IMR-90 (cell line): ENCODE measurements around the gene METTL27. TPM values are rescaled to one million over a fixed set of nuclear protein-coding genes. Genes with fewer than 3 reads are reported as not detected.
A peak's percentile ranks its signal among the peaks of the same experiment; 100 is the strongest.

Source experiments
- ATAC-seq: fragments of 200-7000 bp; cut with Tn5 transposase; 2 replicates; pipeline ENCODE4 v1.9.1; 2020; ENCODE audit warnings: low read depth, mild to moderate bottlenecking, moderate library complexity
- BruUV-seq: library from RNA; stranded (reverse); fragments of 400-500 nt; replicated peaks from 2 replicates; lab custom pipeline; 2021; lab: Mats Ljungman, UMichigan
- CTCF ChIA-PET: fragments of 300-600 bp; formaldehyde crosslinking; extraction: SDS; loops from one replicate; lab custom pipeline; 2021; ENCODE audit warnings: antibody characterized with exemption; lab: Yijun Ruan, JAX
- POLR2A ChIA-PET: fragments of 300-600 bp; sonication (Branson Sonifier 250); formaldehyde crosslinking; loops from one replicate; lab custom pipeline; 2022; ENCODE audit warnings: antibody characterized with exemption; ENCODE audit not compliant: unreplicated experiment; lab: Charles Lee
- DNase-seq: peaks from one replicate; pipeline ENCODE4 v3.0.0; 2013
- H2AFZ ChIP-seq: replicated peaks from 2 replicates; pipeline ENCODE3; 2013; ENCODE audit warnings: low read length, mild to moderate bottlenecking; ENCODE audit not compliant: poor library complexity
- H2AK5ac ChIP-seq: 2 replicates; pipeline ENCODE4 v1.6.1; 2013; ENCODE audit warnings: low read depth, low read length, inconsistent platforms
- H2AK9ac ChIP-seq: replicated peaks from 2 replicates; pipeline ENCODE3; 2013; ENCODE audit warnings: mild to moderate bottlenecking, low read depth, low read length, moderate library complexity; ENCODE audit not compliant: poor library complexity
- H2BK120ac ChIP-seq: 2 replicates; pipeline ENCODE4 v1.6.1; 2013; ENCODE audit warnings: low read depth, low read length, inconsistent platforms
- H2BK15ac ChIP-seq: 3 replicates; pipeline ENCODE4 v1.6.1; 2013; ENCODE audit warnings: low read depth, low read length, inconsistent platforms
- H2BK20ac ChIP-seq: 2 replicates; pipeline ENCODE4 v1.6.1; 2013; ENCODE audit warnings: low read depth, mild to moderate bottlenecking, inconsistent platforms, low read length, moderate library complexity
- H2BK5ac ChIP-seq: 2 replicates; pipeline ENCODE4 v1.6.1; 2013; ENCODE audit warnings: mild to moderate bottlenecking, low read depth, low read length, inconsistent platforms; ENCODE audit not compliant: poor library complexity, severe bottlenecking
- H3K14ac ChIP-seq: replicated peaks from 2 replicates; pipeline ENCODE4 v1.6.1; 2013; ENCODE audit warnings: low read depth, low read length, inconsistent platforms
- H3K18ac ChIP-seq: 2 replicates; pipeline ENCODE4 v1.6.1; 2013; ENCODE audit warnings: low read depth, low read length, control low read depth
- H3K23ac ChIP-seq: 2 replicates; pipeline ENCODE4 v1.6.1; 2013; ENCODE audit warnings: low read depth, low read length, inconsistent platforms
- H3K27ac ChIP-seq: 2 replicates; pipeline ENCODE4 v1.5.1; 2013; ENCODE audit warnings: mild to moderate bottlenecking, control low read depth, low read length; ENCODE audit not compliant: insufficient read depth
- H3K27me3 ChIP-seq: 2 replicates; pipeline ENCODE4 v1.6.1; 2013; ENCODE audit warnings: low read length; ENCODE audit not compliant: control insufficient read depth, insufficient read depth
- H3K36me3 ChIP-seq: 2 replicates; pipeline ENCODE4 v1.6.1; 2013; ENCODE audit warnings: low read length, mixed read lengths; ENCODE audit not compliant: control insufficient read depth, insufficient read depth
- H3K4ac ChIP-seq: 2 replicates; pipeline ENCODE4 v1.6.1; 2013; ENCODE audit warnings: low read depth, low read length, inconsistent platforms
- H3K4me1 ChIP-seq: 2 replicates; pipeline ENCODE4 v1.6.1; 2013; ENCODE audit warnings: low read length, mixed read lengths; ENCODE audit not compliant: control insufficient read depth, insufficient read depth
- H3K4me2 ChIP-seq: 2 replicates; pipeline ENCODE4 v1.6.1; 2013; ENCODE audit warnings: low read depth, mild to moderate bottlenecking, control low read depth, low read length, moderate library complexity
- H3K4me3 ChIP-seq: 2 replicates; pipeline ENCODE4 v1.5.1; 2013; ENCODE audit warnings: low read depth, mild to moderate bottlenecking, control low read depth, low read length, moderate library complexity; ENCODE audit not compliant: insufficient read depth
- H3K56ac ChIP-seq: 2 replicates; pipeline ENCODE4 v1.6.1; 2013; ENCODE audit warnings: low read length, inconsistent platforms; ENCODE audit not compliant: insufficient read depth; ENCODE audit errors: extremely low read depth
- H3K79me1 ChIP-seq, 2 experiments: 2 replicates each; pipeline ENCODE4 v1.6.1; 2013; ENCODE audit warnings: low read length in 2 of 2, inconsistent platforms in 1 of 2, low read depth in 1 of 2
- H3K9ac ChIP-seq: 2 replicates; pipeline ENCODE4 v1.6.1; 2013; ENCODE audit warnings: low read depth, low read length, control low read depth
- H3K9me1 ChIP-seq: 2 replicates; pipeline ENCODE4 v1.6.1; 2013; ENCODE audit warnings: low read length, inconsistent platforms; ENCODE audit not compliant: insufficient read depth
- H3K9me3 ChIP-seq: 2 replicates; pipeline ENCODE4 v1.6.1; 2013; ENCODE audit warnings: low read length; ENCODE audit not compliant: control insufficient read depth, insufficient read depth
- H4K20me1 ChIP-seq: 2 replicates; pipeline ENCODE4 v1.6.1; 2013; ENCODE audit warnings: low read length, inconsistent platforms; ENCODE audit not compliant: insufficient read depth
- H4K5ac ChIP-seq: 2 replicates; pipeline ENCODE4 v1.6.1; 2013; ENCODE audit warnings: mild to moderate bottlenecking, low read depth, low read length, control low read depth
- H4K8ac ChIP-seq, 2 experiments: 2 replicates each; pipeline ENCODE4 v1.6.1; 2013; ENCODE audit warnings: low read depth in 2 of 2, low read length in 2 of 2, control low read depth in 1 of 2, inconsistent platforms in 1 of 2
- H4K91ac ChIP-seq: 2 replicates; pipeline ENCODE4 v1.6.1; 2013; ENCODE audit warnings: low read depth, low read length, inconsistent platforms; ENCODE audit not compliant: insufficient read depth
- CEBPB ChIP-seq: IDR thresholded peaks from 2 replicates; pipeline ENCODE4 v1.6.1; 2012; ENCODE audit warnings: low read depth, low read length, improper control_type of control experiment
- ELK1 ChIP-seq: fragments of 150-350 bp; IDR thresholded peaks from 2 replicates; pipeline ENCODE4 v1.6.1; 2016; ENCODE audit warnings: low read depth, mild to moderate bottlenecking, low read length, moderate library complexity, borderline replicate concordance
- SMC3 ChIP-seq: fragments of 150-350 bp; IDR thresholded peaks from 2 replicates; pipeline ENCODE4 v1.6.1; 2016; ENCODE audit warnings: low read depth, mild to moderate bottlenecking, antibody characterized with exemption, low read length, moderate library complexity
- WGBS, 2 experiments: methylation state at CpG; one replicate each; pipeline versions ENCODE4 v1.1.5 to v1.1.7; 2013; ENCODE audit warnings: missing lambda C conversion rate in 2 of 2; ENCODE audit not compliant: insufficient read length in 1 of 2; ENCODE audit errors: extremely low coverage in 2 of 2; 5-methylcytosine and 5-hydroxymethylcytosine counted together
- dilution Hi-C: fragments of 300-500 bp; cut with HindIII; formaldehyde crosslinking; loops from one replicate; pipeline ENCODE4 v1.14.3; 2018; ENCODE audit warnings: low sequenced_read_pairs; ENCODE audit not compliant: unreplicated experiment
- in situ Hi-C: fragments of 300-500 bp; cut with MboI; formaldehyde crosslinking; loops from 3 replicates; pipeline ENCODE4 v1.14.3; 2019; ENCODE audit warnings: low sequenced_read_pairs, inconsistent platforms, mixed read lengths
- intact Hi-C: fragments of 100-400 bp; cut with micrococcal nuclease; formaldehyde crosslinking; loops from 2 replicates; pipeline ENCODE4 v1.10.0; 2022
- polyA plus RNA-seq, 3 experiments: library from polyadenylated mRNA; depleted of rRNA; stranded (reverse); fragments of >200 nt; gene quantifications; 2 replicates each; pipeline ENCODE4 v1.2.3, GENCODE V29; 2012; ENCODE audit warnings: low replicate concordance in 1 of 3
- total RNA-seq: library from RNA; depleted of rRNA; stranded (reverse); fragments of >200 nt; gene quantifications from 2 replicates; pipeline ENCODE4 v1.2.3, GENCODE V29; 2012

Gene METTL27
- total and polyA plus RNA-seq, 2 of the 4 experiments (the other 2 are of a cell fraction): 2.3 to 4.3 TPM

DNA sequence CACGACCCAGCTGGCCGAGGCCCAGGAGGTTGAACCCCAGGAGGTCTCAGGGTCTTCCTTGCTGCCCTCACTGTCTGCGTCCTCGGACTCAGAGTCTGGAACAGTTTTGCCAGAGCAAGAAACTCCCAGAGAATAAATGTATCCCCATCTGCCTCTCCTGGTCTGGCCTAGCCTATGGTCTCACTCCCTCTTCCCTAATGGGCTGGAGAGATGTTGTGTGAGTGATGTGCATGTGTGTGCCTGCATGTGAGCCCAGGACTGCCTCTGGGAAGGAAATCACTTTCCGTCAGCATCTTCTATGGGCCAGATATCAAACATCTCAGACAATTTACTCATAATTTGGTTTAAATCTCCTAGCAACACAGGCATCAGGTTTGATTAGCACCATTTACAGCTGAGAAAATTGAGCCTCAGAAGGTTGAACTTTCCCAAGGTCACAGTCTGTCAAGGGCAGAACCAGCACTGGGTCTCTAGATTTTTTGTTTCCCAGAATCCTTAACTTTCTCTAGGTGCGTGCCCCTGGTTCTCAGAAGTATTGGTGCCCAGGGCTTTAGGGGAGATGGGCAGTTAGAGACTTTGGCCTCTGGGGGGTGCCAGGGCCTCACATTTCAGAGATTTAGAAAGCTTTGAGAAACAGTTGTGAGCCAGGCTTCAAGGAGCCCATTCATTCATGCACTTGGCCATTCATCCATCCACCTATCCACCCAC lies 23.6 kb upstream of the METTL27 start (continued):
- no peak for TF ChIP-seq CEBPB

- no peak overlapping the region for H3K18ac ChIP-seq
- no peak overlapping the region for H3K27ac ChIP-seq
- 100% methylated on average over 1 of the region's 8 CpGs; no CpG with 5 or more reads in 1 of the 2 experiments for WGBS, 2 experiments
- no peak overlapping the region for H2BK15ac ChIP-seq
- H3K36me3 ChIP-seq: no peaks in the 10 kb centered on the region
- H2AK9ac ChIP-seq: no peak overlapping the region
- H3K79me1 ChIP-seq: peaks cover 0 to 3% of the 10 kb centered on the region in 2 experiments; a peak in 1 of 4 replicates
- peak overlapping the region; percentile 53; the same call in 1 of the 2 replicates for H2AK5ac ChIP-seq
- H3K9me1 ChIP-seq: peaks cover 19% of the 10 kb centered on the region
- H2AFZ ChIP-seq: peak overlapping the region; percentile 48
- no peak overlapping the region for H3K4me2 ChIP-seq
- dilution Hi-C loops (no loop called here), intact Hi-C loops (loop anchor here (10.0 kb wide), 1 partner anchor 200 kb away; no protein-coding TSS in a partner anchor), in situ Hi-C loops (loop anchor here (10.0 kb wide), 2 partner anchors 340 to 530 kb away; no protein-coding TSS in a partner anchor)
- H3K4ac ChIP-seq: no peak overlapping the region; the same call in 1 of the 2 replicates
- H2BK5ac ChIP-seq: no peak overlapping the region
- H3K14ac ChIP-seq: no peak overlapping the region
- TF ChIP-seq ELK1 (no peak), SMC3 (no peak)
- no peaks in the 10 kb centered on the region for H3K27me3 ChIP-seq
- no peak overlapping the region for H3K23ac ChIP-seq
- no peak overlapping the region for H4K8ac ChIP-seq
- H4K20me1 ChIP-seq: no peaks in the 10 kb centered on the region
- H4K91ac ChIP-seq: no peak overlapping the region; the same call in 1 of the 2 replicates
- H2BK20ac ChIP-seq: no peak overlapping the region
- ChIA-PET POLR2A (no interaction called here), CTCF (interaction anchor here (0.7 to 1.5 kb wide), 2 partner anchors 9 to 161 kb away, joined by 3 to 5 read pairs; no protein-coding TSS in a partner anchor)
- H3K4me1 ChIP-seq: peaks cover 16% of the 10 kb centered on the region
- BruUV-seq: no TSS peak
- no peak overlapping the region for H3K9ac ChIP-seq
- ATAC-seq (no peak), DNase-seq (no peak)
- no peaks in the 10 kb centered on the region for H3K9me3 ChIP-seq
- no peak overlapping the region for H3K56ac ChIP-seq
- no peak overlapping the region for H3K4me3 ChIP-seq
- H2BK120ac ChIP-seq: no peak overlapping the region
- no peak overlapping the region for H4K5ac ChIP-seq
Measured at GRCh38 chr7:73864981-73865711, 22.8 kb upstream of the METTL27 start.
